ENCODE data around the gene RAP1B.

RAP1B gene

GRCh38 chr12:68581926-68582325 lies 28.8 kb upstream of the RAP1B start:
- ChIA-PET POLR2A (no interaction called here), CTCF (no interaction called here)
- no peak for DNase-seq (ENCODE audit: extremely low spot score)
- TF ChIP-seq PKNOX1 (IDR thresholded peaks at IDR 0.05) (no peak), NFRKB (IDR thresholded peaks at IDR 0.05) (no peak), FOXK2 (IDR thresholded peaks at IDR 0.05) (no peak), SUZ12 (IDR thresholded peaks at IDR 0.05) (no peak), ARNT (IDR thresholded peaks at IDR 0.05) (no peak), TARDBP (IDR thresholded peaks at IDR 0.05) (no peak), ZNF384 (IDR thresholded peaks at IDR 0.05) (no peak), CTBP1 (IDR thresholded peaks at IDR 0.05; ENCODE audit: borderline replicate concordance) (no peak), HDGF (IDR thresholded peaks at IDR 0.05; ENCODE audit: borderline replicate concordance) (no peak), SP1 (IDR thresholded peaks at IDR 0.05) (no peak), FOXM1 (IDR thresholded peaks at IDR 0.05; ENCODE audit: borderline replicate concordance) (no peak), LEF1 (IDR thresholded peaks at IDR 0.05; ENCODE audit: borderline replicate concordance) (no peak)

- ChIA-PET POLR2A (interaction anchor here (0.6 kb wide), 1 partner anchor 24 kb away, joined by 3 read pairs; no protein-coding TSS in a partner anchor), CTCF (no interaction called here)
- TF ChIP-seq NFRKB (IDR thresholded peaks at IDR 0.05) (no peak), ARNT (IDR thresholded peaks at IDR 0.05) (no peak), TARDBP (IDR thresholded peaks at IDR 0.05) (no peak), ELF4 (IDR thresholded peaks at IDR 0.05) (no peak), FOXA1 (IDR thresholded peaks at IDR 0.05) (no peak), BHLHE40 (IDR thresholded peaks at IDR 0.05; ENCODE audit: borderline replicate concordance) (no peak), PKNOX1 (IDR thresholded peaks at IDR 0.05) (no peak), FOXK2 (IDR thresholded peaks at IDR 0.05) (no peak), LEF1 (IDR thresholded peaks at IDR 0.05; ENCODE audit: borderline replicate concordance) (no peak), ZNF384 (IDR thresholded peaks at IDR 0.05) (no peak), L3MBTL2 (conservative IDR thresholded peaks at IDR 0.05) (no peak), SUZ12 (IDR thresholded peaks at IDR 0.05) (no peak), HDGF (IDR thresholded peaks at IDR 0.05; ENCODE audit: borderline replicate concordance) (no peak), CTBP1 (IDR thresholded peaks at IDR 0.05; ENCODE audit: borderline replicate concordance) (no peak), FOXM1 (IDR thresholded peaks at IDR 0.05; ENCODE audit: borderline replicate concordance) (no peak), SP1 (IDR thresholded peaks at IDR 0.05) (no peak)
- no peak for DNase-seq (ENCODE audit: extremely low spot score)
These were observed 24.7 kb upstream of the RAP1B start for GRCh38 chr12:68585966-68586365.

GRCh38 chr12:68587448-68587873 lies 23.2 kb upstream of the RAP1B start:
- TF ChIP-seq FOXA1 (IDR thresholded peaks at IDR 0.05): no peak
- no peak for TF ChIP-seq LEF1 (IDR thresholded peaks at IDR 0.05; ENCODE audit: borderline replicate concordance)
- TF ChIP-seq PKNOX1 (IDR thresholded peaks at IDR 0.05): no peak
- TF ChIP-seq FOXK2 (IDR thresholded peaks at IDR 0.05): no peak
- no peak for TF ChIP-seq ELF4 (IDR thresholded peaks at IDR 0.05)
- TF ChIP-seq HDGF (IDR thresholded peaks at IDR 0.05; ENCODE audit: borderline replicate concordance): no peak
- no peak for TF ChIP-seq L3MBTL2 (conservative IDR thresholded peaks at IDR 0.05)
- TF ChIP-seq FOXM1 (IDR thresholded peaks at IDR 0.05; ENCODE audit: borderline replicate concordance): no peak
- TF ChIP-seq BHLHE40 (IDR thresholded peaks at IDR 0.05; ENCODE audit: borderline replicate concordance): no peak
- TF ChIP-seq ZNF384 (IDR thresholded peaks at IDR 0.05): no peak
- no peak for TF ChIP-seq ARNT (IDR thresholded peaks at IDR 0.05)
- TF ChIP-seq CTBP1 (IDR thresholded peaks at IDR 0.05; ENCODE audit: borderline replicate concordance): no peak
- TF ChIP-seq NFRKB (IDR thresholded peaks at IDR 0.05): no peak
- TF ChIP-seq SP1 (IDR thresholded peaks at IDR 0.05): no peak
- no peak for TF ChIP-seq SUZ12 (IDR thresholded peaks at IDR 0.05)
- POLR2A ChIA-PET: interaction anchor here (1.0 kb wide), 1 partner anchor 23 kb away, joined by 4 read pairs; the partner anchor contains the start of gene RAP1B
- DNase-seq (ENCODE audit: extremely low spot score): no peak
- CTCF ChIA-PET: no interaction called here

- ChIA-PET CTCF (no interaction called here), POLR2A (no interaction called here)
- DNase-seq (ENCODE audit: extremely low spot score): no peak
- TF ChIP-seq ELF4 (IDR thresholded peaks at IDR 0.05): no peak
- no peak for TF ChIP-seq TARDBP (IDR thresholded peaks at IDR 0.05)
- no peak for TF ChIP-seq NFRKB (IDR thresholded peaks at IDR 0.05)
- no peak for TF ChIP-seq SP1 (IDR thresholded peaks at IDR 0.05)
- no peak for TF ChIP-seq ZNF384 (IDR thresholded peaks at IDR 0.05)
- TF ChIP-seq SUZ12 (IDR thresholded peaks at IDR 0.05): no peak
- TF ChIP-seq PKNOX1 (IDR thresholded peaks at IDR 0.05): no peak
- no peak for TF ChIP-seq ARNT (IDR thresholded peaks at IDR 0.05)
- TF ChIP-seq LEF1 (IDR thresholded peaks at IDR 0.05; ENCODE audit: borderline replicate concordance): no peak
- no peak for TF ChIP-seq L3MBTL2 (conservative IDR thresholded peaks at IDR 0.05)
- TF ChIP-seq HDGF (IDR thresholded peaks at IDR 0.05; ENCODE audit: borderline replicate concordance): no peak
- no peak for TF ChIP-seq FOXM1 (IDR thresholded peaks at IDR 0.05; ENCODE audit: borderline replicate concordance)
- no peak for TF ChIP-seq FOXK2 (IDR thresholded peaks at IDR 0.05)
- no peak for TF ChIP-seq BHLHE40 (IDR thresholded peaks at IDR 0.05; ENCODE audit: borderline replicate concordance)
- TF ChIP-seq FOXA1 (IDR thresholded peaks at IDR 0.05): no peak
- TF ChIP-seq CTBP1 (IDR thresholded peaks at IDR 0.05; ENCODE audit: borderline replicate concordance): no peak
These were observed 21.5 kb upstream of the RAP1B start for GRCh38 chr12:68589194-68589593.

- no peak for DNase-seq (ENCODE audit: extremely low spot score)
- TF ChIP-seq SUZ12 (IDR thresholded peaks at IDR 0.05) (no peak), FOXK2 (IDR thresholded peaks at IDR 0.05) (no peak), BHLHE40 (IDR thresholded peaks at IDR 0.05; ENCODE audit: borderline replicate concordance) (no peak), PKNOX1 (IDR thresholded peaks at IDR 0.05) (no peak)
- ChIA-PET CTCF (no interaction called here), POLR2A (no interaction called here)
These were observed 18.8 kb upstream of the RAP1B start for GRCh38 chr12:68591734-68592418.

All from HEK293T (cell line).